Measurements from ENCODE around the gene PPM1D. TPM values are rescaled to one million over a fixed set of nuclear protein-coding genes. Genes with fewer than 3 reads are reported as not detected.
"Not testable (repeated sequence)": the region's sequence is repeated elsewhere in the genome, so short reads cannot be mapped to it uniquely, and the experiment has no call there.

The PPM1D gene
- total RNA-seq, 1 donor from 2014 or later: 13.1 TPM

DNA sequence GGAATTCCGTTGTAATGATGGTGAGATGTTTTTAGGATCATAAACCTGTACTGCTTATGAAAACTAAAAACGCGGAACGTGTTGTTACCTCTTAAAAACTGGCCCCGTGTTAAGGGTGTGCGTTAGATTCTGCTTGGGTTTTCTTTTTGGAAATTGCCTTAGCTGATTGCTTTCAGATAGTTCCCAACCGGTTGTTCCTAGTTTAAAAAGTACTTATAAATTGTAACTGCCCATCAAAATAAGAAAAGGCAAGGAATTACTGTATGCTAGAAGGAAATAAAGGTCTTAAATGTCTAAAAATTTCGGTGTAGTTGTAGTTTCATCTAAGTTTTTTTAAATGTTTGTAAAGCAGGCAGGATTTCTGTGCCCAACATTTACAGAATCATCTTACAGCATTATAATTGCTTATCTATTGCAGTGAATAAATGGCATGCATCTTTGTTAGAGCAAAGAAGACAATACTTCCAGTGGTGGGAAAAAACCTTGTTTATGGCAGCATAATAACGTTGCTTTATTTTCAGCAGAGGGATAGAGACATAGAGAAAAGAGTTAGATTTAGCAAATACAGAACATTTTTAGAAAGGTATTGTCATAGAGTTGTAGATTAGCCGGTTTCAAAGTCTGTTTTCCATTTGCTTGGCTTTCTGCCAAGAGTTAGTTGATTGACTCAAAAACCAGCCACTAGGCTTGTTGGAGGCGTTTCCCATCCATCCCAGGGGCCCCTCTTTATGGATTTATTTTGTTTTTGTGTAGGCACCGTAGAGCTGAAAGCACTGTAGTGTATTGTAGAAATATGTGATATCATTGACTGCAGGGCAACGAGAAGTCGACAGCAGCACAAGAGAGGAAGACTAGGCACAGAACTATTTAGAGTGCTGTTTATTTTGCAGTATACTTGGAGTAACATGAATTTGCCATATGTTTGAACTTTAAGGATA, 1.7 kb downstream of the PPM1D start:
- H3K9me3 Mint-ChIP-seq (ENCODE audit: low read depth): no peaks in the 10 kb centered on the region
- H3K27ac Mint-ChIP-seq (ENCODE audit: unreplicated experiment): peak overlapping the region; percentile 95
- TF ChIP-seq, protein P1, sequence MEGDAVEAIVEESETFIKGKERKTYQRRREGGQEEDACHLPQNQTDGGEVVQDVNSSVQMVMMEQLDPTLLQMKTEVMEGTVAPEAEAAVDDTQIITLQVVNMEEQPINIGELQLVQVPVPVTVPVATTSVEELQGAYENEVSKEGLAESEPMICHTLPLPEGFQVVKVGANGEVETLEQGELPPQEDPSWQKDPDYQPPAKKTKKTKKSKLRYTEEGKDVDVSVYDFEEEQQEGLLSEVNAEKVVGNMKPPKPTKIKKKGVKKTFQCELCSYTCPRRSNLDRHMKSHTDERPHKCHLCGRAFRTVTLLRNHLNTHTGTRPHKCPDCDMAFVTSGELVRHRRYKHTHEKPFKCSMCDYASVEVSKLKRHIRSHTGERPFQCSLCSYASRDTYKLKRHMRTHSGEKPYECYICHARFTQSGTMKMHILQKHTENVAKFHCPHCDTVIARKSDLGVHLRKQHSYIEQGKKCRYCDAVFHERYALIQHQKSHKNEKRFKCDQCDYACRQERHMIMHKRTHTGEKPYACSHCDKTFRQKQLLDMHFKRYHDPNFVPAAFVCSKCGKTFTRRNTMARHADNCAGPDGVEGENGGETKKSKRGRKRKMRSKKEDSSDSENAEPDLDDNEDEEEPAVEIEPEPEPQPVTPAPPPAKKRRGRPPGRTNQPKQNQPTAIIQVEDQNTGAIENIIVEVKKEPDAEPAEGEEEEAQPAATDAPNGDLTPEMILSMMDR (IDR thresholded peaks at IDR 0.05): peak; percentile 42
- no peaks in the 10 kb centered on the region for H3K36me3 Mint-ChIP-seq (ENCODE audit: low read depth)
- H3K4me1 Mint-ChIP-seq (ENCODE audit: low read depth): peaks cover 52% of the 10 kb centered on the region
- DNase-seq (ENCODE audit: low spot score): no peak
- peak overlapping the region; percentile 94 for H3K4me3 Mint-ChIP-seq (ENCODE audit: unreplicated experiment)
- no peaks in the 10 kb centered on the region for H3K27me3 Mint-ChIP-seq (ENCODE audit: low read depth)

DNA sequence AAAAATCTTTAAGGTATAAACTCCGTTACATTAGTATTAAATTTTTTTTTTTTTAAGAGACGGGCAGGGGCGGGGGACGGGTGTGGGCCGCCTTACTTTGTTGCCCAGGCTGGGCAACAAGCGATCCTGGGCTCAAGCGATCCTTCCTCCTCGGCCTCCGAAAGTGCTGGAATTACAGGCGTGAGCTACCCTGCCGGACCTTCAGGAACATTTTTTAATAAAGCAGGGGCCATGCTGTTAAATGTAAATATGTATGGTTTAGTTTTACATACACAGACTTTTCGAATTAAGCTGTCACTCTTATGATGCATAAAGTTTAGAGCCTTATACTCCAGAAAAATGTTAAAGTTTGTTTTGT, 2.4 kb downstream of the PPM1D start:
- no peaks in the 10 kb centered on the region for H3K9me3 Mint-ChIP-seq (ENCODE audit: low read depth)
- H3K27me3 Mint-ChIP-seq (ENCODE audit: low read depth): no peaks in the 10 kb centered on the region
- peak overlapping the region; percentile 95 for H3K27ac Mint-ChIP-seq (ENCODE audit: unreplicated experiment)
- no peaks in the 10 kb centered on the region for H3K36me3 Mint-ChIP-seq (ENCODE audit: low read depth)
- TF ChIP-seq, protein P1 (IDR thresholded peaks at IDR 0.05): no peak
- DNase-seq (ENCODE audit: low spot score): no peak
- peaks cover 52% of the 10 kb centered on the region for H3K4me1 Mint-ChIP-seq (ENCODE audit: low read depth)
- peak overlapping the region; percentile 94 for H3K4me3 Mint-ChIP-seq (ENCODE audit: unreplicated experiment)

DNA sequence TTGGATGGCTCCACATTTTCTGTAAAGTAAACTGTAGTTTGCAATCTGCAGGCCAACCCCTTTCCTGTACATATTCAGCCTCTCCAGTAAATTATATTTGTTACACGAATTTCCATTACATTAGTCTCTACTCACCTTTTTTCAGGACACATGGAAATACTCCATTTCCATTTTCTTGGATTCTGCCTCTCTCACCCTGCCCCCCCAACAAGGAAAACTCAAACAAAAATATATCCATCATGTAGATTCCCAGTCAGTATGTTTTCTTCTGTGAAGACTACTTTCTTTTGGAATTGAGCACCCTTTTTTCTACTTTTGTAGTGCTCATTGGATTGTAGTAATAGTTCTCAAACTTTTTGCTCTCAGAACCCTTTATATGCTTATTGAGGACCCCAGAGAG, 2.9 kb downstream of the PPM1D start:
- peak overlapping the region; percentile 70 for H3K27ac Mint-ChIP-seq (ENCODE audit: unreplicated experiment)
- DNase-seq (ENCODE audit: low spot score): no peak
- no peaks in the 10 kb centered on the region for H3K27me3 Mint-ChIP-seq (ENCODE audit: low read depth)
- H3K4me1 Mint-ChIP-seq (ENCODE audit: low read depth): peaks cover 54% of the 10 kb centered on the region
- no peaks in the 10 kb centered on the region for H3K36me3 Mint-ChIP-seq (ENCODE audit: low read depth)
- H3K9me3 Mint-ChIP-seq (ENCODE audit: low read depth): no peaks in the 10 kb centered on the region
- H3K4me3 Mint-ChIP-seq (ENCODE audit: unreplicated experiment): peak overlapping the region; percentile 94
- TF ChIP-seq, protein P1 (IDR thresholded peaks at IDR 0.05): no peak

DNA sequence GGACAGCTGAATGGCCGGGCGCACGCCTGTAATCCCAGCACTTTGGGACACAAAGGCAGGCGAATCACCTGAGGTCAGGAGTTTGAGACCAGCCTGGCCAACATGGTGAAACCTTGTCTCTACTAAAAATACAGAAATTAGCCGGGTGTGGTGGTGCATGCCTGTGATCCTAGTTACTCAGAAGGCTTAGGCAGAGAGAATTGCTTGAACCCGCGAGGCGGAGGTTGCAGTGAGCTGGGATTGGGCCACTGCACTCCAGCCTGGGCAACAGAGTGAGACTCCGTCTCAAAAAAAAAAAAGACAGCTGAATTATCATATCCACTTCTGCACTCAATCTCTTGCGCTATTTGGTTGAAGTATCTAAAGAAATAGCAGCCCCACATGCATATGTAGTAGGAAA, 3.5 kb downstream of the PPM1D start:
- not testable (repeated sequence) for H3K4me3 Mint-ChIP-seq (ENCODE audit: unreplicated experiment); H3K36me3 Mint-ChIP-seq (ENCODE audit: low read depth); H3K27ac Mint-ChIP-seq (ENCODE audit: unreplicated experiment); H3K27me3 Mint-ChIP-seq (ENCODE audit: low read depth); H3K9me3 Mint-ChIP-seq (ENCODE audit: low read depth); DNase-seq (ENCODE audit: low spot score)
- peaks cover 51% of the 10 kb centered on the region for H3K4me1 Mint-ChIP-seq (ENCODE audit: low read depth)

DNA sequence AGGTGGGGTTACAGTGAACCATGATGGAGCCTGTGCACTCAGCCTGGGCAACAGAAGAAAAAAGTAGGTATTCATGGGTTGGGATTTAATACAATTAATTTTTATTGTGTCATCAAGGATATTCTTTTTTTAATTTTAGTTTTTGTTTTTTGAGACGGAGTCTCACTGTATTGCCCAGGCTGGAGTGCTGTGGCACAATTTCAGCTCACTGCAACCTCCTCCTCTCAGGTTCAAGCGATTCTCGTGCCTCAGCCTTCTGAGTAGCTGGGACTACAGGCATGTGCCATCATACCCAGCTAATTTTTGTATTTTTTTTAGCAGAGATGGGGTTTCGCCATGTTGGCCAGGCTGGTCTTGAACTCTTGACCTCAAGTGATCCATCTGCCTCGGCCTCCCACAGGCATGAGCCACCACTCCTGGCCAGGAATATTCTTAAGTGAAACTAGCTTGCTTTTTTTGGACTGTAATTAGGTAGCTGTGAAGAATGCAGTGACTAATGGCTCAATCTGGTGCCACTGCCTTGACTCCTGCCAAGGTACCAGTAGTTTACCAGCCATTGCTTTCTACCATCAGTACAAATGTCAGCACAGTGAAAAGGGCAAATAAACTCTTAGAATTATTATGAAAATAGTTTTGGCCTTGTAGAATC, 4.8 kb downstream of the PPM1D start:
- Mint-ChIP-seq H3K4me3 (ENCODE audit: unreplicated experiment) (no peak overlapping the region), H3K36me3 (ENCODE audit: low read depth) (no peaks in the 10 kb centered on the region), H3K27me3 (ENCODE audit: low read depth) (no peaks in the 10 kb centered on the region), H3K4me1 (ENCODE audit: low read depth) (peaks cover 50% of the 10 kb centered on the region), H3K27ac (ENCODE audit: unreplicated experiment) (peak overlapping the region; percentile 51), H3K9me3 (ENCODE audit: low read depth) (no peaks in the 10 kb centered on the region)
- TF ChIP-seq, protein P1 (IDR thresholded peaks at IDR 0.05): no peak
- DNase-seq (ENCODE audit: low spot score): no peak

Measured in chondrocyte (in vitro differentiated cells).